HepG2 (cell line): Measurements from ENCODE around the gene GYS1. TPM values are rescaled to one million over a fixed set of nuclear protein-coding genes. Genes with fewer than 3 reads are reported as not detected.

Experiments
- CHD4 ChIP-seq: fragments of 200-600 bp; sonication (generic); IDR thresholded peaks from 2 replicates; pipeline ENCODE4 v1.7.0; 2017; ENCODE audit warnings: mild to moderate bottlenecking, low read length, borderline replicate concordance
- ETV5 ChIP-seq: IDR thresholded peaks from 2 replicates; pipeline ENCODE4 v1.6.1; 2018; ENCODE audit warnings: missing biosample characterization, missing genetic modification reagents, inconsistent platforms, borderline replicate concordance
- GABPB1 ChIP-seq: IDR thresholded peaks from 2 replicates; pipeline ENCODE4 v1.6.1; 2016; ENCODE audit warnings: mild to moderate bottlenecking, missing genetic modification reagents, moderate library complexity, missing compliant biosample characterization
- KAT7 ChIP-seq: IDR thresholded peaks from 2 replicates; pipeline ENCODE4 v1.6.1; 2018; ENCODE audit warnings: borderline replicate concordance, missing compliant biosample characterization
- KDM4B ChIP-seq: sonication (generic); formaldehyde crosslinking; IDR thresholded peaks from 2 replicates; pipeline ENCODE4 v1.4.0; 2020; ENCODE audit warnings: missing genetic modification reagents
- KDM5B ChIP-seq: sonication (generic); formaldehyde crosslinking; IDR thresholded peaks from 2 replicates; pipeline ENCODE4 v1.4.0; 2020; ENCODE audit warnings: missing genetic modification reagents, mild to moderate bottlenecking, borderline replicate concordance
- MEF2D ChIP-seq: sonication (generic); formaldehyde crosslinking; IDR thresholded peaks from 2 replicates; pipeline ENCODE4 v1.5.1; 2020; ENCODE audit warnings: mild to moderate bottlenecking, missing genetic modification reagents
- MEIS1 ChIP-seq: sonication (generic); formaldehyde crosslinking; IDR thresholded peaks from 2 replicates; pipeline ENCODE4 v1.9.0; 2021; ENCODE audit warnings: mild to moderate bottlenecking, missing genetic modification reagents, moderate library complexity, borderline replicate concordance
- NFYB ChIP-seq: sonication (generic); formaldehyde crosslinking; IDR thresholded peaks from 2 replicates; pipeline ENCODE4 v1.4.0; 2020; ENCODE audit warnings: missing genetic modification reagents
- NFYC ChIP-seq: IDR thresholded peaks from 2 replicates; pipeline ENCODE4 v1.6.1; 2016; ENCODE audit warnings: missing genetic modification reagents, missing compliant biosample characterization
- PPARG ChIP-seq: conservative IDR thresholded peaks from 2 replicates; pipeline ENCODE4 v1.6.1; 2016; ENCODE audit warnings: missing biosample characterization, missing genetic modification reagents
- RBFOX2 ChIP-seq: fragments of 200-400 bp; formaldehyde crosslinking; IDR thresholded peaks from 2 replicates; pipeline ENCODE4 v1.6.1; 2017; ENCODE audit warnings: low read depth, mild to moderate bottlenecking, low read length
- RELA ChIP-seq: sonication (generic); formaldehyde crosslinking; IDR thresholded peaks from 2 replicates; pipeline ENCODE4 v1.4.0; 2020; ENCODE audit warnings: missing genetic modification reagents
- RFX1 ChIP-seq: fragments of 450-650 bp; IDR thresholded peaks from 2 replicates; pipeline ENCODE4 v1.6.1; 2017
- SRY ChIP-seq: sonication (generic); formaldehyde crosslinking; IDR thresholded peaks from 2 replicates; pipeline ENCODE4 v1.8.0; 2022; ENCODE audit warnings: mild to moderate bottlenecking, missing genetic modification reagents
- TFDP1 ChIP-seq: IDR thresholded peaks from 2 replicates; pipeline ENCODE4 v1.6.1; 2016; ENCODE audit warnings: missing compliant biosample characterization, missing genetic modification reagents, borderline replicate concordance
- THAP11 ChIP-seq: IDR thresholded peaks from 2 replicates; pipeline ENCODE4 v1.6.1; 2016; ENCODE audit warnings: missing biosample characterization, missing genetic modification reagents
- TIGD3 ChIP-seq: sonication (generic); formaldehyde crosslinking; IDR thresholded peaks from 2 replicates; pipeline ENCODE4 v1.5.1; 2020; ENCODE audit warnings: mild to moderate bottlenecking, missing genetic modification reagents, borderline replicate concordance
- ZBTB38 ChIP-seq: sonication (generic); formaldehyde crosslinking; IDR thresholded peaks from 2 replicates; pipeline ENCODE4 v1.5.1; 2020; ENCODE audit warnings: mild to moderate bottlenecking, missing genetic modification reagents
- ZFP1 ChIP-seq: IDR thresholded peaks from 2 replicates; pipeline ENCODE4 v1.6.1; 2016
- ZMAT3 ChIP-seq: sonication (generic); formaldehyde crosslinking; conservative IDR thresholded peaks from 2 replicates; pipeline ENCODE4 v1.7.0; 2021; ENCODE audit warnings: missing genetic modification reagents
- ZMYM4 ChIP-seq: sonication (generic); formaldehyde crosslinking; IDR thresholded peaks from 2 replicates; pipeline ENCODE4 v1.8.1; 2023; ENCODE audit warnings: mild to moderate bottlenecking, missing genetic modification reagents
- ZNF205 ChIP-seq: IDR thresholded peaks from 2 replicates; pipeline ENCODE4 v1.6.1; 2018; ENCODE audit warnings: missing biosample characterization, missing genetic modification reagents
- ZNF337 ChIP-seq: sonication (generic); formaldehyde crosslinking; IDR thresholded peaks from 2 replicates; pipeline ENCODE4 v1.5.1; 2020; ENCODE audit warnings: missing genetic modification reagents, low read depth, mild to moderate bottlenecking, borderline replicate concordance
- ZNF33B ChIP-seq: sonication (generic); formaldehyde crosslinking; IDR thresholded peaks from 2 replicates; pipeline ENCODE4 v1.5.1; 2020; ENCODE audit warnings: mild to moderate bottlenecking, missing genetic modification reagents
- ZNF451 ChIP-seq: sonication (generic); formaldehyde crosslinking; IDR thresholded peaks from 2 replicates; pipeline ENCODE4 v1.5.0; 2020; ENCODE audit warnings: mild to moderate bottlenecking, missing genetic modification reagents
- ZNF737 ChIP-seq: sonication (generic); formaldehyde crosslinking; IDR thresholded peaks from 2 replicates; pipeline ENCODE4 v1.5.0; 2020; ENCODE audit warnings: missing genetic modification reagents, mild to moderate bottlenecking, borderline replicate concordance
- polyA plus RNA-seq, 8 experiments: library from polyadenylated mRNA; depleted of rRNA in 3 of 8; stranded (reverse) in 7 of 8; unstranded in 1 of 8; fragments of >200 nt; fragmentation: Illumina TruSeq in 4 of 8; extraction: Trizol in 4 of 8; gene quantifications; 2 replicates each; pipeline versions ENCODE4 v1.2.1 to v1.2.3, GENCODE V29; 2011 to 2016; ENCODE audit warnings: low read depth in 4 of 8, missing spikeins in 1 of 8, mixed read lengths in 1 of 8; ENCODE audit not compliant: insufficient read depth in 1 of 8
- total RNA-seq, 5 experiments: library from RNA; depleted of rRNA; stranded (reverse); fragments of >200 nt; fragmentation: Illumina TruSeq; extraction: Trizol; gene quantifications; 2 replicates each; pipeline ENCODE4 v1.2.3, GENCODE V29; 2016; ENCODE audit warnings: low read depth in 1 of 5
- TF ChIP-seq, protein P1 (sequence below): sonication (generic); formaldehyde crosslinking; conservative IDR thresholded peaks from 2 replicates; pipeline ENCODE4 v1.8.0; 2022; ENCODE audit warnings: low read depth, missing genetic modification reagents

The GYS1 gene
- total and polyA plus RNA-seq, 2 of the 13 experiments (the other 11 are each of a cell fraction or from before 2014, with no cell fraction given), result 18.4 to 42.1 TPM

GRCh38 chr19:48993175-48994034 is at the start of gene GYS1, which contains the start of gene RUVBL2 (continued):
- TF ChIP-seq ZNF451 (CRISPR knock-in tag), result 0 out of 2 replicates have a peak, but pooled peaks have one; percentile 52
- TF ChIP-seq CHD4, result 0 out of 2 replicates have a peak, but pooled peaks have one; percentile 56
- peak; percentile 95 for TF ChIP-seq NFYB (CRISPR knock-in tag)
- peak; percentile 85; the same call in 1 of the 2 replicates for TF ChIP-seq ZMAT3
- no peak for TF ChIP-seq SRY (CRISPR knock-in tag)
- TF ChIP-seq NFYC, result peak; percentile 97
- peak; percentile 76 for TF ChIP-seq ZMYM4 (CRISPR knock-in tag)
- peak; percentile 9; the same call in 1 of the 2 replicates for TF ChIP-seq ZNF205 (CRISPR knock-in tag)
- TF ChIP-seq GABPB1 (CRISPR knock-in tag), result peak; percentile 90
- TF ChIP-seq ZNF33B (CRISPR knock-in tag), result no peak
- TF ChIP-seq, protein P1, sequence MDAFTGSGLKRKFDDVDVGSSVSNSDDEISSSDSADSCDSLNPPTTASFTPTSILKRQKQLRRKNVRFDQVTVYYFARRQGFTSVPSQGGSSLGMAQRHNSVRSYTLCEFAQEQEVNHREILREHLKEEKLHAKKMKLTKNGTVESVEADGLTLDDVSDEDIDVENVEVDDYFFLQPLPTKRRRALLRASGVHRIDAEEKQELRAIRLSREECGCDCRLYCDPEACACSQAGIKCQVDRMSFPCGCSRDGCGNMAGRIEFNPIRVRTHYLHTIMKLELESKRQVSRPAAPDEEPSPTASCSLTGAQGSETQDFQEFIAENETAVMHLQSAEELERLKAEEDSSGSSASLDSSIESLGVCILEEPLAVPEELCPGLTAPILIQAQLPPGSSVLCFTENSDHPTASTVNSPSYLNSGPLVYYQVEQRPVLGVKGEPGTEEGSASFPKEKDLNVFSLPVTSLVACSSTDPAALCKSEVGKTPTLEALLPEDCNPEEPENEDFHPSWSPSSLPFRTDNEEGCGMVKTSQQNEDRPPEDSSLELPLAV (CRISPR knock-in tag), result no peak
- TF ChIP-seq MEIS1 (CRISPR knock-in tag), result 0 out of 2 replicates have a peak, but pooled peaks have one; percentile 26
- no peak for TF ChIP-seq TIGD3
- 0 out of 2 replicates have a peak, but pooled peaks have one; percentile 17 for TF ChIP-seq KDM4B (CRISPR knock-in tag)
- TF ChIP-seq ETV5 (CRISPR knock-in tag), result peak; percentile 58; the same call in 1 of the 2 replicates
- 0 out of 2 replicates have a peak, but pooled peaks have one; percentile 54 for TF ChIP-seq ZNF337 (CRISPR knock-in tag)
- TF ChIP-seq RFX1, result no peak
- TF ChIP-seq MEF2D (CRISPR knock-in tag), result no peak
- no peak for TF ChIP-seq KAT7
- peak; percentile 78 for TF ChIP-seq RBFOX2
- TF ChIP-seq TFDP1 (CRISPR knock-in tag), result peak; percentile 45; the same call in 1 of the 2 replicates
- no peak for TF ChIP-seq RELA (CRISPR knock-in tag)
- peak; percentile 66 for TF ChIP-seq ZBTB38 (CRISPR knock-in tag)
- TF ChIP-seq THAP11 (CRISPR knock-in tag), result peak; percentile 90
- 0 out of 2 replicates have a peak, but pooled peaks have one; percentile 27 for TF ChIP-seq PPARG
- 0 out of 2 replicates have a peak, but pooled peaks have one; percentile 47 for TF ChIP-seq ZFP1 (CRISPR knock-in tag)
- TF ChIP-seq ZNF737 (CRISPR knock-in tag), result no peak
- no peak; the same call in 1 of the 2 replicates for TF ChIP-seq KDM5B (CRISPR knock-in tag)
